Astrocyte (in vitro differentiated cells and primary cell): Measurements from ENCODE around the gene MT1HL1.

Experiments used
- CTCF ChIP-seq: IDR thresholded peaks from 2 replicates; pipeline ENCODE4 v1.5.1; 2011; ENCODE audit warnings: low read depth, mild to moderate bottlenecking, inconsistent platforms, low read length, moderate library complexity; ENCODE audit not compliant: insufficient read depth
- EZH2 ChIP-seq: IDR thresholded peaks from 2 replicates; pipeline ENCODE4 v1.6.1; 2012; ENCODE audit warnings: mild to moderate bottlenecking, low read length, inconsistent platforms; ENCODE audit not compliant: insufficient read depth

- TF ChIP-seq CTCF (no peak), EZH2 (no peak)
These were observed 14.8 kb downstream of the MT1HL1 start for GRCh38 chr1:236989290-236990051.
